ENCODE data around the gene TIPARP.

Gene TIPARP

DNA sequence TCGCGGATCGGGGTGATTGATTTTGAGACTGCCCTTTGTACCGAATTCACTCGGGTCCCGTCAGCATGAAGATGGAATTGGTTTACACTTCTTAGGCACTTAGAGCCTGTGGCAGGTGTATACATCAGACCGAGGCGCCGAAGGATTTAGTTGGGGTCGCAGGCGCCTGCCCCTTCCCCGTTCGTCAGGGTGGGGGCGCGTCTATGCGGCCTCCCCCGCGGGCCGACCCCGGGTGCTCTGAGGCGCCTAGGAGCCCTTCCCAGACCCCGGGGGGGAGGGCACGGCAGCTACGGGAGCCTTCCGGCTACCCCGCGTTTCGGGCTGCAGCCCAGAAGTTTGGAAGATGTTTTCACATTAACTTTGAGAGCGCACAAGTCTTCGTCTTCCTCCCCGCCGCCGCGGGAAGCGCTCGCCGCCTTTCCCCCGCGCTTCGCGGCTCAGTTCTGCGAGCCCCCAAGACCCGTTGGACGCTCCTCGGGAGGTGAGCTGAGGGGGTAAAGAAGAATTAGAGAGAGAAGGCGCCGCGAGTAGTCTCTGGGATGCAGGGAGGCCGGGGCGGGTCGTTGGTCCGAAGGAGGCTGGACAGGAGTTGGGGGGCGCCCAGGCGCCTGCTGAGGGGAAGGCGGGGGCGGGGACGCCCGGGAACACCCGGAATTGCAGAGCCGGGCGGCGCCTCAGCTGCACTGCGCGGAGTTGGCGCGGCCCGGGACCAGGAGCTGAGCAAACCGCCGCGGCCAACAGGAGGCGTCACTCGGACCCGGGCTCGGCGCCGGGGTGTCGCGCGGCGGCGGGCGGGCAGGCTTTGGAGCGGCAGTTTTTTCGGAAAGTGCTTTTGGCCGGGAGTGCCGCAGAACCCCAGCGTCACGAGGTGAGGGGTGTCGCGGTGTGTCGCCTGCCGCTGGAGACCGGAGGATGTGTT is 780 bp downstream of the TIPARP start (continued):
- TF ChIP-seq ZFHX2 (tag by site-specific recombination; conservative IDR thresholded peaks at IDR 0.05) = peak; percentile 49
- no peak for TF ChIP-seq ZNF214 (tag by site-specific recombination; IDR thresholded peaks at IDR 0.05; ENCODE audit: borderline replicate concordance)
- TF ChIP-seq, protein P1, sequence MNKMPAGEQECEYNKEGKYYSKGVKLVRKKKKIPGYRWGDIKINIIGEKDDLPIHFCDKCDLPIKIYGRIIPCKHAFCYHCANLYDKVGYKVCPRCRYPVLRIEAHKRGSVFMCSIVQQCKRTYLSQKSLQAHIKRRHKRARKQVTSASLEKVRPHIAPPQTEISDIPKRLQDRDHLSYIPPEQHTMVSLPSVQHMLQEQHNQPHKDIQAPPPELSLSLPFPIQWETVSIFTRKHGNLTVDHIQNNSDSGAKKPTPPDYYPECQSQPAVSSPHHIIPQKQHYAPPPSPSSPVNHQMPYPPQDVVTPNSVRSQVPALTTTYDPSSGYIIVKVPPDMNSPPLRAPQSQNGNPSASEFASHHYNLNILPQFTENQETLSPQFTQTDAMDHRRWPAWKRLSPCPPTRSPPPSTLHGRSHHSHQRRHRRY (tag by site-specific recombination; IDR thresholded peaks at IDR 0.05) = no peak
- no peak for TF ChIP-seq ZNF423 (tag by site-specific recombination; IDR thresholded peaks at IDR 0.05)
- no peak for TF ChIP-seq ZNF621 (tag by site-specific recombination; IDR thresholded peaks at IDR 0.05)
- no peak for TF ChIP-seq ZNF24 (tag by site-specific recombination; IDR thresholded peaks at IDR 0.05)
- peak; percentile 50 for TF ChIP-seq ZNF660 (tag by site-specific recombination; IDR thresholded peaks at IDR 0.05)
- TF ChIP-seq OVOL3 (tag by site-specific recombination; IDR thresholded peaks at IDR 0.05) = no peak
- TF ChIP-seq, protein P2, sequence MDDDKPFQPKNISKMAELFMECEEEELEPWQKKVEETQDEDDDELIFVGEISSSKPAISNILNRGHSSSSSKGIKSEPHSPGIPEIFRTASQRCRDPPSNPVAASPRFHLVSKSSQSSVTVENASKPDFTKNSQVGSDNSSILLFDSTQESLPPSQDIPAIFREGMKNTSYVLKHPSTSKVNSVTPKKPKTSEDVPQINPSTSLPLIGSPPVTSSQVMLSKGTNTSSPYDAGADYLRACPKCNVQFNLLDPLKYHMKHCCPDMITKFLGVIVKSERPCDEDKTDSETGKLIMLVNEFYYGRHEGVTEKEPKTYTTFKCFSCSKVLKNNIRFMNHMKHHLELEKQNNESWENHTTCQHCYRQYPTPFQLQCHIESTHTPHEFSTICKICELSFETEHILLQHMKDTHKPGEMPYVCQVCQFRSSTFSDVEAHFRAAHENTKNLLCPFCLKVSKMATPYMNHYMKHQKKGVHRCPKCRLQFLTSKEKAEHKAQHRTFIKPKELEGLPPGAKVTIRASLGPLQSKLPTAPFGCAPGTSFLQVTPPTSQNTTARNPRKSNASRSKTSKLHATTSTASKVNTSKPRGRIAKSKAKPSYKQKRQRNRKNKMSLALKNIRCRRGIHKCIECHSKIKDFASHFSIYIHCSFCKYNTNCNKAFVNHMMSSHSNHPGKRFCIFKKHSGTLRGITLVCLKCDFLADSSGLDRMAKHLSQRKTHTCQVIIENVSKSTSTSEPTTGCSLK (tag by site-specific recombination; IDR thresholded peaks at IDR 0.05) = no peak
- TF ChIP-seq ZNF596 (tag by site-specific recombination; IDR thresholded peaks at IDR 0.05) = 0 out of 2 replicates have a peak, but pooled peaks have one; percentile 8
- TF ChIP-seq, protein P3, sequence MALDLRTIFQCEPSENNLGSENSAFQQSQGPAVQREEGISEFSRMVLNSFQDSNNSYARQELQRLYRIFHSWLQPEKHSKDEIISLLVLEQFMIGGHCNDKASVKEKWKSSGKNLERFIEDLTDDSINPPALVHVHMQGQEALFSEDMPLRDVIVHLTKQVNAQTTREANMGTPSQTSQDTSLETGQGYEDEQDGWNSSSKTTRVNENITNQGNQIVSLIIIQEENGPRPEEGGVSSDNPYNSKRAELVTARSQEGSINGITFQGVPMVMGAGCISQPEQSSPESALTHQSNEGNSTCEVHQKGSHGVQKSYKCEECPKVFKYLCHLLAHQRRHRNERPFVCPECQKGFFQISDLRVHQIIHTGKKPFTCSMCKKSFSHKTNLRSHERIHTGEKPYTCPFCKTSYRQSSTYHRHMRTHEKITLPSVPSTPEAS (tag by site-specific recombination; IDR thresholded peaks at IDR 0.05) = no peak
- TF ChIP-seq, protein P4, sequence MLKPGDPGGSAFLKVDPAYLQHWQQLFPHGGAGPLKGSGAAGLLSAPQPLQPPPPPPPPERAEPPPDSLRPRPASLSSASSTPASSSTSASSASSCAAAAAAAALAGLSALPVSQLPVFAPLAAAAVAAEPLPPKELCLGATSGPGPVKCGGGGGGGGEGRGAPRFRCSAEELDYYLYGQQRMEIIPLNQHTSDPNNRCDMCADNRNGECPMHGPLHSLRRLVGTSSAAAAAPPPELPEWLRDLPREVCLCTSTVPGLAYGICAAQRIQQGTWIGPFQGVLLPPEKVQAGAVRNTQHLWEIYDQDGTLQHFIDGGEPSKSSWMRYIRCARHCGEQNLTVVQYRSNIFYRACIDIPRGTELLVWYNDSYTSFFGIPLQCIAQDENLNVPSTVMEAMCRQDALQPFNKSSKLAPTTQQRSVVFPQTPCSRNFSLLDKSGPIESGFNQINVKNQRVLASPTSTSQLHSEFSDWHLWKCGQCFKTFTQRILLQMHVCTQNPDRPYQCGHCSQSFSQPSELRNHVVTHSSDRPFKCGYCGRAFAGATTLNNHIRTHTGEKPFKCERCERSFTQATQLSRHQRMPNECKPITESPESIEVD (tag by site-specific recombination; IDR thresholded peaks at IDR 0.05) = no peak
- no peak for TF ChIP-seq ZNF514 (tag by site-specific recombination; IDR thresholded peaks at IDR 0.05)
- no peak for TF ChIP-seq ZNF549 (tag by site-specific recombination; IDR thresholded peaks at IDR 0.05)
- no peak for TF ChIP-seq ZNF777 (tag by site-specific recombination; IDR thresholded peaks at IDR 0.05; ENCODE audit: borderline replicate concordance)
- TF ChIP-seq, protein P5, sequence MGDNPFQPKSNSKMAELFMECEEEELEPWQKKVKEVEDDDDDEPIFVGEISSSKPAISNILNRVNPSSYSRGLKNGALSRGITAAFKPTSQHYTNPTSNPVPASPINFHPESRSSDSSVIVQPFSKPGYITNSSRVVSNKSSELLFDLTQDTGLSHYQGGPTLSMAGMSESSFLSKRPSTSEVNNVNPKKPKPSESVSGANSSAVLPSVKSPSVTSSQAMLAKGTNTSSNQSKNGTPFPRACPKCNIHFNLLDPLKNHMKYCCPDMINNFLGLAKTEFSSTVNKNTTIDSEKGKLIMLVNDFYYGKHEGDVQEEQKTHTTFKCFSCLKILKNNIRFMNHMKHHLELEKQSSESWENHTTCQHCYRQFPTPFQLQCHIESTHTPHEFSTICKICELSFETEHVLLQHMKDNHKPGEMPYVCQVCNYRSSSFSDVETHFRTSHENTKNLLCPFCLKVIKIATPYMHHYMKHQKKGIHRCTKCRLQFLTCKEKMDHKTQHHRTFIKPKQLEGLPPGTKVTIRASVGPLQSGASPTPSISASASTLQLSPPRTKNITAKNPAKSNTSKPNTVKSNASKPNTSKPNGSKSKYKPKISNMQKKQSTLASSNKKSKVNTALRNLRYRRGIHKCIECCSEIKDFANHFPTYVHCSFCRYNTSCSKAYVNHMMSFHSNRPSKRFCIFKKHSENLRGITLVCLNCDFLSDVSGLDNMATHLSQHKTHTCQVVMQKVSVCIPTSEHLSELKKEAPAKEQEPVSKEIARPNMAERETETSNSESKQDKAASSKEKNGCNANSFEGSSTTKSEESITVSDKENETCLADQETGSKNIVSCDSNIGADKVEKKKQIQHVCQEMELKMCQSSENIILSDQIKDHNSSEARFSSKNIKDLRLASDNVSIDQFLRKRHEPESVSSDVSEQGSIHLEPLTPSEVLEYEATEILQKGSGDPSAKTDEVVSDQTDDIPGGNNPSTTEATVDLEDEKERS (tag by site-specific recombination; IDR thresholded peaks at IDR 0.05) = no peak
- TF ChIP-seq MZF1 (tag by site-specific recombination; IDR thresholded peaks at IDR 0.05; ENCODE audit: borderline replicate concordance) = no peak
- TF ChIP-seq ZNF585B (tag by site-specific recombination; IDR thresholded peaks at IDR 0.05) = no peak
- no peak for TF ChIP-seq ZNF10 (tag by site-specific recombination; IDR thresholded peaks at IDR 0.05)
- TF ChIP-seq, protein P6, sequence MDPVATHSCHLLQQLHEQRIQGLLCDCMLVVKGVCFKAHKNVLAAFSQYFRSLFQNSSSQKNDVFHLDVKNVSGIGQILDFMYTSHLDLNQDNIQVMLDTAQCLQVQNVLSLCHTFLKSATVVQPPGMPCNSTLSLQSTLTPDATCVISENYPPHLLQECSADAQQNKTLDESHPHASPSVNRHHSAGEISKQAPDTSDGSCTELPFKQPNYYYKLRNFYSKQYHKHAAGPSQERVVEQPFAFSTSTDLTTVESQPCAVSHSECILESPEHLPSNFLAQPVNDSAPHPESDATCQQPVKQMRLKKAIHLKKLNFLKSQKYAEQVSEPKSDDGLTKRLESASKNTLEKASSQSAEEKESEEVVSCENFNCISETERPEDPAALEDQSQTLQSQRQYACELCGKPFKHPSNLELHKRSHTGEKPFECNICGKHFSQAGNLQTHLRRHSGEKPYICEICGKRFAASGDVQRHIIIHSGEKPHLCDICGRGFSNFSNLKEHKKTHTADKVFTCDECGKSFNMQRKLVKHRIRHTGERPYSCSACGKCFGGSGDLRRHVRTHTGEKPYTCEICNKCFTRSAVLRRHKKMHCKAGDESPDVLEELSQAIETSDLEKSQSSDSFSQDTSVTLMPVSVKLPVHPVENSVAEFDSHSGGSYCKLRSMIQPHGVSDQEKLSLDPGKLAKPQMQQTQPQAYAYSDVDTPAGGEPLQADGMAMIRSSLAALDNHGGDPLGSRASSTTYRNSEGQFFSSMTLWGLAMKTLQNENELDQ (tag by site-specific recombination; IDR thresholded peaks at IDR 0.05; ENCODE audit: low read depth) = no peak
- TF ChIP-seq, protein P7, sequence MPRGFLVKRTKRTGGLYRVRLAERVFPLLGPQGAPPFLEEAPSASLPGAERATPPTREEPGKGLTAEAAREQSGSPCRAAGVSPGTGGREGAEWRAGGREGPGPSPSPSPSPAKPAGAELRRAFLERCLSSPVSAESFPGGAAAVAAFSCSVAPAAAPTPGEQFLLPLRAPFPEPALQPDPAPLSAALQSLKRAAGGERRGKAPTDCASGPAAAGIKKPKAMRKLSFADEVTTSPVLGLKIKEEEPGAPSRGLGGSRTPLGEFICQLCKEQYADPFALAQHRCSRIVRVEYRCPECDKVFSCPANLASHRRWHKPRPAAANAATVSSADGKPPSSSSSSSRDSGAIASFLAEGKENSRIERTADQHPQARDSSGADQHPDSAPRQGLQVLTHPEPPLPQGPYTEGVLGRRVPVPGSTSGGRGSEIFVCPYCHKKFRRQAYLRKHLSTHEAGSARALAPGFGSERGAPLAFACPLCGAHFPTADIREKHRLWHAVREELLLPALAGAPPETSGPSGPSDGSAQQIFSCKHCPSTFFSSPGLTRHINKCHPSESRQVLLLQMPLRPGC (tag by site-specific recombination; IDR thresholded peaks at IDR 0.05) = no peak
- TF ChIP-seq ZNF146 (tag by site-specific recombination; IDR thresholded peaks at IDR 0.05) = no peak
- TF ChIP-seq ZBTB8A (tag by site-specific recombination; IDR thresholded peaks at IDR 0.05) = peak; percentile 92
- no peak for TF ChIP-seq ZSCAN16 (tag by site-specific recombination; IDR thresholded peaks at IDR 0.05)
- TF ChIP-seq ZNF211 (tag by site-specific recombination; IDR thresholded peaks at IDR 0.05; ENCODE audit: low read depth) = no peak

All from HEK293 (cell line).